RCC 7860 (cell line): ENCODE measurements around the gene ARID5A.

Experiments used
- DNase-seq: peaks from one replicate; pipeline ENCODE4 v3.0.0-alpha.2; 2015; ENCODE audit warnings: low spot score
- FAIRE-seq: peaks from 2 replicates; lab custom pipeline; 2012; peaks lifted over from hg19 to GRCh38; lab: Jason Lieb, UNC

ARID5A gene

DNA sequence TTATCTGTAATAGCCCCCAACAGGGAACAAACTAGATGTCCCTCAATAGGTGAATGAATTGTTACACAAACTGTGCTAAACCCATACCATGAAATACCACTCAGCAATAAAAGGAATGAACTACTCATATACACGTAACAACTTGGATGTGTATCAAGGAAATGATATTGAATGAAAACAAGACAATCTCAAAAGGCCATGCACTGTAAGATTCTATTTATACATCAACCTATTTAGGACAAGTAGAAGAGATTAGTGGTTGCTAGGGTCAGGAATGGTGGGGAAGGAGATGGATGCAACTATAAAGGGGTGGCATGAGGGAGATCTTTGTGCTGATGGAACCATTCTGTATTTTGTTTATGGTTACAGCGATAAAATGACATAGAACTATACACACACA lies 54.5 kb downstream of the ARID5A start:
- FAIRE-seq (no peak), DNase-seq (no peak)

- FAIRE-seq (no peak), DNase-seq (no peak)
Measured at GRCh38 chr2:96591494-96591893, 54.9 kb downstream of the ARID5A start.

DNA sequence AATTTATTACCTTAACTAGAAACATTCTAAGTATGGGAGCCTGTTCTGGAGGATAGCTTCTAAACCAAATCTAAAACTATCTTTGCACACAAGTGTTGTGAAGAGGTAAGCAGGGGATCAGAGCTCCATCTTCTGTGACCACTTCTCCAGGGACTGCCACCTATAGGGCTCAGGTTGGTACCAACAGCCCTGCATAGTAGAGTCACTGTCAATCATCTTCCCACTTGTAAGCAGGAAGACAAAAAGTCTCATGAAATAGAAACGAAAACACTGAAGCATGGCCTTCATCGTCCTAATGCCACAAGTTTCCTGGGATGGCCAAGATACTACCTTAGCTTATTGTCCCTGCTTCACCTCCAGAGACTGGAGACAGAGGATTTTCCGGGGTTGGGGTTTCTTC lies 57.7 kb downstream of the ARID5A start:
- FAIRE-seq (no peak), DNase-seq (no peak)

GRCh38 chr2:96594691-96595152 lies 58.2 kb downstream of the ARID5A start:
- no peak for DNase-seq

DNA sequence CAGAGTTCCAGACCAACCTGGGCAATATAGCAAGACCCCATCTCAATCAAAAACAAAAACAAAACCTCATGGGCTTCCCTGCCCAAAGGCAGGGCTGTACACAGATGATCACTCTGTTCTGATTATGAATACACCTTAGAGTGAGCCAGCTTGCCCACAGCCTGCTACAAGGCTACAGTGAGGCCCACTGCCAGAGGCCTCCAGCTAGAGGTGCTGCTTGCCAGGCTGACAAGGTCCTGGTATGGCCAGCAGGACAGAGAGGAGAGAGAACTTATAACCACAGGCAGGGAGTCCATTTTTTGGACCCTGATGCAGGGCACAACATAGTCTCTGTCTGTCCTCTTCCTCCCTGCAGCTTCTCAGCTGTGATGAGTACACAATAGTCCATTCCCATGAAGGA lies 60.0 kb downstream of the ARID5A start:
- FAIRE-seq (no peak), DNase-seq (no peak)

More at GRCh38 chr2:96594691-96595152, 58.2 kb downstream of the ARID5A start:
- FAIRE-seq, result no peak

- FAIRE-seq (no peak), DNase-seq (no peak)
Measured at GRCh38 chr2:96599941-96600340, 63.4 kb downstream of the ARID5A start.

- no peak for DNase-seq
- no peak for FAIRE-seq
Measured at GRCh38 chr2:96601382-96602292, 65.1 kb downstream of the ARID5A start.
